K562 (cell line): ENCODE data around the gene TRIOBP. TPM values are rescaled to one million over a fixed set of nuclear protein-coding genes. Genes with fewer than 3 reads are reported as not detected.
A peak's percentile ranks its signal among the peaks of the same experiment; 100 is the strongest.

Experiments used
- BHLHE40 ChIP-seq: IDR thresholded peaks from 2 replicates; pipeline ENCODE4 v1.6.1; 2011; ENCODE audit warnings: low read length, improper control_type of control experiment
- CCAR2 ChIP-seq: fragments of 200-400 bp; formaldehyde crosslinking; IDR thresholded peaks from 2 replicates; pipeline ENCODE4 v1.6.1; 2017; ENCODE audit warnings: mild to moderate bottlenecking, low read depth, low read length
- CEBPZ ChIP-seq: fragments of 150-350 bp; IDR thresholded peaks from 2 replicates; pipeline ENCODE4 v1.6.1; 2014; ENCODE audit warnings: low read depth, mild to moderate bottlenecking, low read length, borderline replicate concordance
- CREB1 ChIP-seq, 2 experiments: sonication (generic) in 1 of 2; formaldehyde crosslinking in 1 of 2; IDR thresholded peaks; 2 replicates each; pipeline versions ENCODE4 v1.6.1 to v1.8.0; 2012 to 2022; ENCODE audit warnings: inconsistent platforms in 1 of 2, mild to moderate bottlenecking in 1 of 2, missing genetic modification reagents in 1 of 2, moderate library complexity in 1 of 2
- GTF2F1 ChIP-seq: IDR thresholded peaks from 2 replicates; pipeline ENCODE4 v1.6.1; 2011; ENCODE audit warnings: low read depth, low read length, improper control_type of control experiment
- HNRNPL ChIP-seq: fragments of 200-400 bp; formaldehyde crosslinking; IDR thresholded peaks from 2 replicates; pipeline ENCODE4 v1.6.1; 2017; ENCODE audit warnings: low read depth, mild to moderate bottlenecking, low read length
- MLLT1 ChIP-seq, 2 experiments: fragments of 450-650 bp; IDR thresholded peaks; 2 replicates each; pipeline ENCODE4 v1.6.1; 2016
- PTBP1 ChIP-seq: fragments of 200-400 bp; formaldehyde crosslinking; IDR thresholded peaks from 2 replicates; pipeline ENCODE4 v1.6.1; 2017; ENCODE audit warnings: low read depth, low read length
- REST ChIP-seq, 2 experiments: fragments of 450-650 bp; formaldehyde crosslinking in 1 of 2; IDR thresholded peaks; 2 replicates each; pipeline versions ENCODE4 v1.4.0 to v1.6.1; 2014 to 2020; ENCODE audit warnings: mild to moderate bottlenecking in 2 of 2, borderline replicate concordance in 1 of 2, low read depth in 1 of 2
- USF1 ChIP-seq: sonication (generic); formaldehyde crosslinking; IDR thresholded peaks from 2 replicates; pipeline ENCODE4 v1.9.0; 2022; ENCODE audit warnings: mild to moderate bottlenecking, missing genetic modification reagents
- ZNF184 ChIP-seq: sonication (generic); formaldehyde crosslinking; IDR thresholded peaks from 2 replicates; pipeline ENCODE4 v1.5.0; 2020; ENCODE audit warnings: missing genetic modification reagents
- ZNF445 ChIP-seq: fragments of 250-450 bp; sonication (Bioruptor Pico); IDR thresholded peaks from 2 replicates; pipeline ENCODE4 v1.4.0; 2020; ENCODE audit warnings: low read depth, mild to moderate bottlenecking, moderate library complexity
- polyA plus RNA-seq, 8 experiments: library from polyadenylated mRNA; depleted of rRNA in 4 of 8; stranded (reverse) in 5 of 8; unstranded in 3 of 8; fragments of >200 nt; fragmentation: Nextera tagmentation in 2 of 8; fragmentation: Illumina TruSeq in 1 of 8; extraction: Ambion mirVana in 2 of 8; extraction: Trizol in 1 of 8; gene quantifications; 2 replicates each; pipeline versions ENCODE4 v1.2.1 to v1.2.3, GENCODE V29; 2011 to 2014; ENCODE audit warnings: inconsistent platforms in 1 of 8, missing spikeins in 1 of 8
- total RNA-seq, 7 experiments: library from RNA; depleted of rRNA in 6 of 7; stranded (reverse); fragments of >200 nt in 6 of 7; fragmentation: Illumina TruSeq in 2 of 7; extraction: Trizol in 2 of 7; gene quantifications; 2 replicates each; pipeline versions ENCODE4 v1.2.1 to v1.2.3, GENCODE V29; 2011 to 2021; ENCODE audit warnings: low replicate concordance in 1 of 7

Gene TRIOBP
- total and polyA plus RNA-seq, 9 of the 15 experiments (the other 6 are each of a cell fraction or from before 2014, with no cell fraction given): 0.24 to 13.8 (median 5.5) TPM

GRCh38 chr22:37807410-37808293 is 110.8 kb downstream of the TRIOBP start, which contains the start of gene GCAT (continued):
- TF ChIP-seq REST (IDR thresholded peaks at IDR 0.05; ENCODE audit: borderline replicate concordance) (peak; percentile 67), REST (CRISPR knock-in tag; IDR thresholded peaks at IDR 0.05; ENCODE audit: low read depth) (0 out of 2 replicates have a peak, but pooled peaks have one; percentile 52), ZNF184 (no peak), CEBPZ (no peak), PTBP1 (no peak), ZNF445 (CRISPR knock-in tag) (no peak), BHLHE40 (peak; percentile 59; the same call in 1 of the 2 replicates), GTF2F1 (no peak), MLLT1 (IDR thresholded peaks at IDR 0.05) (no peak; a peak in 1 of 4 replicates), CCAR2 (no peak), CREB1 (IDR thresholded peaks at IDR 0.05) (peak; percentile 91), CREB1 (CRISPR knock-in tag; IDR thresholded peaks at IDR 0.05) (peak; percentile 88), HNRNPL (no peak), USF1 (CRISPR knock-in tag) (peak; percentile 72)
